Rectal smooth muscle tissue (tissue), 1 donor: Measurements from ENCODE around the gene CLEC4G.
"Not testable (repeated sequence)": the region's sequence is repeated elsewhere in the genome, so short reads cannot be mapped to it uniquely, and the experiment has no call there.

Experiments used
- H3K27ac ChIP-seq: one replicate; pipeline ENCODE4 v1.7.0; 2013; ENCODE audit warnings: low read depth, low read length, inconsistent platforms
- H3K27me3 ChIP-seq: one replicate; pipeline ENCODE4 v1.7.0; 2013; ENCODE audit warnings: low read length; ENCODE audit not compliant: control insufficient read depth, insufficient read depth
- H3K36me3 ChIP-seq: one replicate; pipeline ENCODE4 v1.7.0; 2013; ENCODE audit warnings: low read length; ENCODE audit not compliant: control insufficient read depth, insufficient read depth
- H3K4me1 ChIP-seq: one replicate; pipeline ENCODE4 v1.7.0; 2013; ENCODE audit warnings: low read length; ENCODE audit not compliant: control insufficient read depth, insufficient read depth
- H3K4me3 ChIP-seq: one replicate; pipeline ENCODE4 v1.7.0; 2013; ENCODE audit warnings: low read length
- H3K9ac ChIP-seq: one replicate; pipeline ENCODE4 v1.7.0; 2013; ENCODE audit warnings: low read length

Gene CLEC4G

GRCh38 chr19:7764157-7764556 is 32.2 kb upstream of the CLEC4G start:
- not testable (repeated sequence) for H3K4me1 ChIP-seq, H3K4me3 ChIP-seq, H3K9ac ChIP-seq, H3K36me3 ChIP-seq, H3K27ac ChIP-seq, H3K27me3 ChIP-seq

- Histone ChIP-seq H3K4me3 (no peak overlapping the region), H3K36me3 (no peaks in the 10 kb centered on the region), H3K4me1 (no peaks in the 10 kb centered on the region), H3K9ac (no peak overlapping the region), H3K27me3 (no peaks in the 10 kb centered on the region), H3K27ac (no peak overlapping the region)
These were observed 31.8 kb upstream of the CLEC4G start for GRCh38 chr19:7763696-7764095.

GRCh38 chr19:7762719-7763293 is 30.9 kb upstream of the CLEC4G start, which contains the start of gene CLEC4M:
Gene CLEC4M, plus strand, starts transcription at chr19:7763243. Its CDS starts 24 bp downstream, at chr19:7763267.
- Histone ChIP-seq H3K4me1 (no peaks in the 10 kb centered on the region), H3K9ac (no peak within 1 kb of the TSS), H3K27me3 (no peaks in the 10 kb centered on the region), H3K27ac (no peak within 1 kb of the TSS), H3K4me3 (no peak within 1 kb of the TSS), H3K36me3 (no peaks in the 10 kb centered on the region)

GRCh38 chr19:7759156-7759555 is 27.2 kb upstream of the CLEC4G start:
- no peak overlapping the region for H3K4me3 ChIP-seq
- H3K27ac ChIP-seq = no peak overlapping the region
- H3K27me3 ChIP-seq = no peaks in the 10 kb centered on the region
- no peak overlapping the region for H3K9ac ChIP-seq
- H3K36me3 ChIP-seq = no peaks in the 10 kb centered on the region
- no peaks in the 10 kb centered on the region for H3K4me1 ChIP-seq

- H3K4me1 ChIP-seq = no peaks in the 10 kb centered on the region
- no peak overlapping the region for H3K27ac ChIP-seq
- H3K9ac ChIP-seq = no peak overlapping the region
- no peak overlapping the region for H3K4me3 ChIP-seq
- no peaks in the 10 kb centered on the region for H3K27me3 ChIP-seq
- H3K36me3 ChIP-seq = no peaks in the 10 kb centered on the region
These were observed 25.4 kb upstream of the CLEC4G start for GRCh38 chr19:7757358-7757757.

GRCh38 chr19:7756258-7756657 is 24.3 kb upstream of the CLEC4G start:
- H3K27ac ChIP-seq = no peak overlapping the region
- no peak overlapping the region for H3K9ac ChIP-seq
- no peaks in the 10 kb centered on the region for H3K4me1 ChIP-seq
- H3K36me3 ChIP-seq = no peaks in the 10 kb centered on the region
- H3K4me3 ChIP-seq = no peak overlapping the region
- H3K27me3 ChIP-seq = no peaks in the 10 kb centered on the region

GRCh38 chr19:7751157-7751783 is 19.4 kb upstream of the CLEC4G start:
- Histone ChIP-seq H3K36me3 (no peaks in the 10 kb centered on the region), H3K27ac (no peak overlapping the region), H3K4me1 (no peaks in the 10 kb centered on the region), H3K4me3 (no peak overlapping the region), H3K27me3 (peaks cover 2% of the 10 kb centered on the region), H3K9ac (no peak overlapping the region)

GRCh38 chr19:7748756-7749155 is 16.8 kb upstream of the CLEC4G start:
- Histone ChIP-seq H3K4me1 (no peaks in the 10 kb centered on the region), H3K36me3 (no peaks in the 10 kb centered on the region), H3K27me3 (peaks cover 2% of the 10 kb centered on the region), H3K27ac (no peak overlapping the region), H3K4me3 (no peak overlapping the region), H3K9ac (no peak overlapping the region)

- Histone ChIP-seq H3K4me1 (no peaks in the 10 kb centered on the region), H3K27ac (no peak overlapping the region), H3K4me3 (no peak overlapping the region), H3K9ac (no peak overlapping the region), H3K27me3 (peaks cover 2% of the 10 kb centered on the region), H3K36me3 (no peaks in the 10 kb centered on the region)
These were observed 16.3 kb upstream of the CLEC4G start for GRCh38 chr19:7748171-7748570.

GRCh38 chr19:7746903-7747884 is 15.3 kb upstream of the CLEC4G start, which contains the start of gene CD209:
Gene CD209, minus strand, starts transcription at chr19:7747534. Its CDS starts 23 bp downstream, at chr19:7747511.
- Histone ChIP-seq H3K27ac (no peak within 1 kb of the TSS), H3K4me1 (no peaks in the 10 kb centered on the region), H3K9ac (no peak within 1 kb of the TSS), H3K36me3 (no peaks in the 10 kb centered on the region), H3K4me3 (peak within 1 kb of the TSS; percentile 21), H3K27me3 (peaks cover 2% of the 10 kb centered on the region)

GRCh38 chr19:7746306-7746705 is 14.4 kb upstream of the CLEC4G start:
- not testable (repeated sequence) for H3K9ac ChIP-seq, H3K4me1 ChIP-seq, H3K27ac ChIP-seq, H3K27me3 ChIP-seq, H3K4me3 ChIP-seq, H3K36me3 ChIP-seq

- no peak overlapping the region for H3K27ac ChIP-seq
- H3K9ac ChIP-seq = no peak overlapping the region
- H3K4me3 ChIP-seq = no peak overlapping the region
- H3K4me1 ChIP-seq = no peaks in the 10 kb centered on the region
- H3K27me3 ChIP-seq = peaks cover 2% of the 10 kb centered on the region
- H3K36me3 ChIP-seq = no peaks in the 10 kb centered on the region
These were observed 13.2 kb upstream of the CLEC4G start for GRCh38 chr19:7744871-7745650.
